BE2C (cell line): ENCODE data around the gene ZC2HC1C.

Experiments
- DNase-seq: peaks from one replicate; pipeline ENCODE4 v3.0.0-alpha.2; 2020
- H3K27me3 ChIP-seq: fragments of 250-450 bp; sonication (Bioruptor Pico); 2 replicates; pipeline ENCODE4 v1.5.1; 2020; ENCODE audit warnings: mild to moderate bottlenecking
- H3K36me3 ChIP-seq: fragments of 250-450 bp; sonication (Bioruptor Pico); 2 replicates; pipeline ENCODE4 v1.5.1; 2020; ENCODE audit warnings: mild to moderate bottlenecking
- H3K4me1 ChIP-seq: fragments of 250-450 bp; sonication (Bioruptor Pico); 2 replicates; pipeline ENCODE4 v1.5.1; 2020
- H3K4me3 ChIP-seq: 2 replicates; pipeline ENCODE4 v1.5.1; 2011; ENCODE audit warnings: low read depth, low read length
- H3K9me3 ChIP-seq: fragments of 250-450 bp; sonication (Bioruptor Pico); 2 replicates; pipeline ENCODE4 v1.5.1; 2020
- CTCF ChIP-seq: IDR thresholded peaks from 2 replicates; pipeline ENCODE4 v1.5.1; 2012; ENCODE audit warnings: mild to moderate bottlenecking, low read depth, low read length

Gene ZC2HC1C

GRCh38 chr14:75098212-75098611, 28.8 kb downstream of the ZC2HC1C start:
- no peak overlapping the region for H3K4me3 ChIP-seq
- H3K36me3 ChIP-seq, result peaks cover 62% of the 10 kb centered on the region
- DNase-seq, result no peak
- H3K4me1 ChIP-seq, result no peaks in the 10 kb centered on the region
- H3K9me3 ChIP-seq, result no peaks in the 10 kb centered on the region
- no peaks in the 10 kb centered on the region for H3K27me3 ChIP-seq
- no peak for TF ChIP-seq CTCF

- no peak overlapping the region for H3K4me3 ChIP-seq
Measured at GRCh38 chr14:75098682-75099081, 29.2 kb downstream of the ZC2HC1C start.

GRCh38 chr14:75101491-75101890, 32.0 kb downstream of the ZC2HC1C start:
- no peaks in the 10 kb centered on the region for H3K27me3 ChIP-seq
- H3K4me3 ChIP-seq, result no peak overlapping the region
- DNase-seq, result no peak
- H3K4me1 ChIP-seq, result no peaks in the 10 kb centered on the region
- TF ChIP-seq CTCF, result no peak
- H3K9me3 ChIP-seq, result no peaks in the 10 kb centered on the region; the same call in 1 of the 2 replicates
- peaks cover 64% of the 10 kb centered on the region for H3K36me3 ChIP-seq

More at GRCh38 chr14:75098682-75099081, 29.2 kb downstream of the ZC2HC1C start:
- Histone ChIP-seq H3K27me3 (no peaks in the 10 kb centered on the region), H3K4me1 (no peaks in the 10 kb centered on the region), H3K9me3 (no peaks in the 10 kb centered on the region), H3K36me3 (peaks cover 66% of the 10 kb centered on the region)
- DNase-seq, result no peak
- no peak for TF ChIP-seq CTCF

GRCh38 chr14:75107186-75107585, 37.7 kb downstream of the ZC2HC1C start:
- H3K4me1 ChIP-seq, result no peaks in the 10 kb centered on the region
- no peaks in the 10 kb centered on the region for H3K27me3 ChIP-seq
- no peak overlapping the region for H3K4me3 ChIP-seq
- peaks cover 69% of the 10 kb centered on the region for H3K36me3 ChIP-seq
- no peak for DNase-seq
- H3K9me3 ChIP-seq, result no peaks in the 10 kb centered on the region; the same call in 1 of the 2 replicates
- TF ChIP-seq CTCF, result no peak

GRCh38 chr14:75109877-75110276, 40.4 kb downstream of the ZC2HC1C start:
- Histone ChIP-seq H3K36me3 (peaks cover 85% of the 10 kb centered on the region), H3K4me3 (no peak overlapping the region), H3K4me1 (no peaks in the 10 kb centered on the region), H3K27me3 (no peaks in the 10 kb centered on the region), H3K9me3 (no peaks in the 10 kb centered on the region; the same call in 1 of the 2 replicates)
- TF ChIP-seq CTCF, result no peak
- no peak for DNase-seq

- no peak overlapping the region for H3K4me3 ChIP-seq
- H3K4me1 ChIP-seq, result no peaks in the 10 kb centered on the region
- peaks cover 94% of the 10 kb centered on the region for H3K36me3 ChIP-seq
- no peaks in the 10 kb centered on the region for H3K9me3 ChIP-seq
- DNase-seq, result no peak
- TF ChIP-seq CTCF, result no peak
- no peaks in the 10 kb centered on the region for H3K27me3 ChIP-seq
Measured at GRCh38 chr14:75113932-75114539, 44.6 kb downstream of the ZC2HC1C start.
